OCI-LY1 (cell line): Measurements from ENCODE around the gene TRPM3.

Source experiments
- EZH2 ChIP-seq: fragments of 200-600 bp; sonication (generic), shearing (Covaris generic); IDR thresholded peaks from 2 replicates; pipeline ENCODE4 v1.8.0; 2017; ENCODE audit warnings: borderline replicate concordance, mixed run types, mild to moderate bottlenecking, antibody characterized with exemption, low read length, moderate library complexity, mixed read lengths
- TF ChIP-seq, protein P1 (sequence below): fragments of 200-600 bp; sonication (generic), shearing (Covaris generic); IDR thresholded peaks from 2 replicates; pipeline ENCODE4 v1.5.1; 2017; ENCODE audit warnings: mild to moderate bottlenecking, antibody characterized with exemption, low read length, moderate library complexity, mixed read lengths

DNA sequence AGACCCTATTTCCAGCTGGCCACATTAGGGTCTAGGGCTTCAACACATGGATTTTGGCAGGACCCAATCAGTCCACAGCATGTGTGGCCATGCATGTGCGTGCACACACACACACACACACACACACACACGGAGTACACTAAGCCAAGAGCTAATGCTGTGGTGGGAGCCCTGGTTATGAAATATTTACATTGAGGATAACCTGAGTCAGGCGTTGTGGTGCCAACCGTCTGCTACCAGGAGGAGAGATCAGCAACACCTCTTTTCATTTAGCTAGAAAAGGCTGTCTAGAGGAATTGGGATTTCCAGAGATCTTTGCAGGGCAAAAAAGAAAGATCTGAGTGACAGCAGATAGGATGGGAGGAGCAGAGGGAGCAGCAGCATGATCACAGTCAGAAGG is 141.5 kb downstream of the TRPM3 start:
- TF ChIP-seq, protein P1, sequence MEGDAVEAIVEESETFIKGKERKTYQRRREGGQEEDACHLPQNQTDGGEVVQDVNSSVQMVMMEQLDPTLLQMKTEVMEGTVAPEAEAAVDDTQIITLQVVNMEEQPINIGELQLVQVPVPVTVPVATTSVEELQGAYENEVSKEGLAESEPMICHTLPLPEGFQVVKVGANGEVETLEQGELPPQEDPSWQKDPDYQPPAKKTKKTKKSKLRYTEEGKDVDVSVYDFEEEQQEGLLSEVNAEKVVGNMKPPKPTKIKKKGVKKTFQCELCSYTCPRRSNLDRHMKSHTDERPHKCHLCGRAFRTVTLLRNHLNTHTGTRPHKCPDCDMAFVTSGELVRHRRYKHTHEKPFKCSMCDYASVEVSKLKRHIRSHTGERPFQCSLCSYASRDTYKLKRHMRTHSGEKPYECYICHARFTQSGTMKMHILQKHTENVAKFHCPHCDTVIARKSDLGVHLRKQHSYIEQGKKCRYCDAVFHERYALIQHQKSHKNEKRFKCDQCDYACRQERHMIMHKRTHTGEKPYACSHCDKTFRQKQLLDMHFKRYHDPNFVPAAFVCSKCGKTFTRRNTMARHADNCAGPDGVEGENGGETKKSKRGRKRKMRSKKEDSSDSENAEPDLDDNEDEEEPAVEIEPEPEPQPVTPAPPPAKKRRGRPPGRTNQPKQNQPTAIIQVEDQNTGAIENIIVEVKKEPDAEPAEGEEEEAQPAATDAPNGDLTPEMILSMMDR, result no peak
- TF ChIP-seq EZH2, result no peak
